Neuron (in vitro differentiated cells): ENCODE measurements around the gene NR5A2.

ENCODE experiments used
- H2AFZ ChIP-seq: one replicate; pipeline ENCODE4 v1.6.1; 2013; ENCODE audit warnings: low read depth, mild to moderate bottlenecking, inconsistent platforms, low read length, moderate library complexity
- H3K27me3 ChIP-seq: one replicate; pipeline ENCODE4 v1.6.1; 2013; ENCODE audit warnings: low read length; ENCODE audit not compliant: insufficient read depth
- H3K36me3 ChIP-seq: one replicate; pipeline ENCODE4 v1.6.1; 2013; ENCODE audit warnings: low read length; ENCODE audit not compliant: insufficient read depth
- H3K4me1 ChIP-seq: one replicate; pipeline ENCODE4 v1.6.1; 2013; ENCODE audit warnings: low read length; ENCODE audit not compliant: insufficient read depth
- H3K4me3 ChIP-seq: 2 replicates; pipeline ENCODE4 v1.5.1; 2013; ENCODE audit warnings: mild to moderate bottlenecking, low read length, moderate library complexity
- H3K9me3 ChIP-seq: one replicate; pipeline ENCODE4 v1.6.1; 2013; ENCODE audit warnings: low read length

Gene NR5A2

DNA sequence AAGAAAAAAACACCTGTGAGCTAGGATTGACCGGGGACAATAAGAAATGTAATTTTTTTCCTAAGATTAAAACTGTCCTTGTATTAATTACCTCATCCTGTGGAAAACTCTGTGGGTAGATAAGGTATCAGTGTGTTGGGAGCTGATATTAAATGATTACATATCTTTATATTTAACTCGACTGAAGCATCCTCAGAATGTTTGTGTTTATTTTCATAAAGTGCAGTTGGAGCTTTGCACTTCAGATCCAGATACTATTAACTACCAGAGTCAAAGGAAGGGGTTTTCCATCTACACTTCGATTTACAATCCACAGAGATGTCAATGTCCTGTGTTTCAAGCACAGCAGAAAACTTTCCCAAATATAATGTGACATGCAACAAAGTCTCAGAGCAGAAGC, 164.5 kb downstream of the NR5A2 start:
- H3K4me3 ChIP-seq: no peak overlapping the region
- no peaks in the 10 kb centered on the region for H3K27me3 ChIP-seq
- no peaks in the 10 kb centered on the region for H3K4me1 ChIP-seq
- H2AFZ ChIP-seq: no peak overlapping the region
- no peaks in the 10 kb centered on the region for H3K9me3 ChIP-seq
- no peaks in the 10 kb centered on the region for H3K36me3 ChIP-seq

DNA sequence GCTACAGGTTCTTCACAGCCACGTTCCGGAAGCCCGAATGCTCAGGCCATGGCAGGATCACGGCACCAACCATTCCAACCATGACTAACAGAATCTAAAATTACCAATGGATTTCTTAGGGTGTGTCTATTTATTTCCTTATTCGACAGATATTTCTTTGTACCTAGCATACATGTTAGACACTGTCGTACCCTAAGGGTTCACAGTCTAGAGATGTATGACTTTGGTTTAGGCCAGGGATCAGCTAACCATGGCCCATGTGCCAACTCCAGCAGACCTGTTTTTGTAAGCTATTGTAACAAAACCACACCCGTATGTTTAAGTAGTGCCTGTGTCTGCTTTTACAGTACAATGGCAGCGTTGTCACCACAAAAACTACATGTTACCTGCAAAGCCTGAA, 167.0 kb downstream of the NR5A2 start:
- no peaks in the 10 kb centered on the region for H3K4me1 ChIP-seq
- no peak overlapping the region for H3K4me3 ChIP-seq
- no peaks in the 10 kb centered on the region for H3K9me3 ChIP-seq
- no peaks in the 10 kb centered on the region for H3K36me3 ChIP-seq
- H2AFZ ChIP-seq: no peak overlapping the region
- no peaks in the 10 kb centered on the region for H3K27me3 ChIP-seq

DNA sequence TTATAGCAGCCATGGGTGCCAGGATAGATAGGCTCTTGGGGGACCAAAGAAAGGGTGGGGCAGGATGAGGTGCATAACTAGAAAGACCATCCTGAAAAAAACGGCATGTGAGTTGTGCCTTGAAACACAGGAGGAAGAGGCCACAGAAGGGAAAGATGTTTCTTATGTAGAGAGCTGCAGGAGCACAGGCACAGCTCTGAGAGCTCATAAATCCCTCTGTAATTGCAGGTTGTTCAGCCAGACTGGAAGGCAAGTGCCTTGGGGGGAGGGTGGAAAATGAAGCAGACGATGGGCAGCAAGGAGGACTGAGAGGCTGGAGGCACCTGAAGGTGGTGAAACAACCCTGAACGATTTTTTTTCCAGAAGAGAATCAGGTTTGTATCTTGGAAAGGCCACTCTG, 170.7 kb downstream of the NR5A2 start:
- H3K4me3 ChIP-seq: no peak overlapping the region
- no peak overlapping the region for H2AFZ ChIP-seq
- H3K27me3 ChIP-seq: no peaks in the 10 kb centered on the region
- H3K36me3 ChIP-seq: no peaks in the 10 kb centered on the region
- no peaks in the 10 kb centered on the region for H3K9me3 ChIP-seq
- H3K4me1 ChIP-seq: no peaks in the 10 kb centered on the region

DNA sequence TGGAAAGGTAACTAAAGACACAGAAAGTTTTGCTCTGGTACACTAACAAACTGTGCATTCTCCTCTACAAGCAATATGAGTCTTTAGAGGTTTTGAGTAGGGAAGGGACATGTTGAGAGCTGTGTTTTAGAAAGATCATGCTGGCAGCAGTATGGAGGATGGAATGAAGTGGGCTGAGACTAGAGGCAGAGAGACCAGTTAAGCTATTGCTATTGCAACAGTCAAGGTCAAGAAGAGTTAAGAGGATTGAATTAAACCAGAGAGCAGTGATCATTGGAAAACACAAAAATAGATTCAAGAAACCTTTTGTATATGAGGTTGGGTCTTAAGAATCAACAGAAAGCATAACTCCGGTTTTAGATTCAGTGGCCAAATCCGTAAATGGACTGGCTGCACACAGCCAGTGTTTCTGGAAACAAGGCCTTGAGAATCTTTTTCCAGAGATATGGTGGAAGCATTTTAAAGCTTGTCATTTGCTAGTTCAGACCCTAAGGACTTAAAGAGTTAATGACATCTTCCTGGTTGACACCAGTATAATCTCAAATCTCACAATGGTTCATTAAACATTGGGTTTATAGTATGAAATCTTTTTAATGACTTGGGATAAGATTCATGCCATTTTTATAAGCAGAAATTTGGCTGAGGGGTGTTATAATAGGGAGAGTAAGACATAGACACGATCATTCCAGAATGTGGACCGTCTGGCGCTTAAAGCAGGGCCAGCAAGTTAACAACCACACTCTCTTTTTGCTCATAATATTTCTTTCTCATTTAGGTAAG, 177.9 kb downstream of the NR5A2 start:
- no peak overlapping the region for H2AFZ ChIP-seq
- no peak overlapping the region for H3K4me3 ChIP-seq
- H3K36me3 ChIP-seq: no peaks in the 10 kb centered on the region
- no peaks in the 10 kb centered on the region for H3K27me3 ChIP-seq
- no peaks in the 10 kb centered on the region for H3K9me3 ChIP-seq
- H3K4me1 ChIP-seq: no peaks in the 10 kb centered on the region

DNA sequence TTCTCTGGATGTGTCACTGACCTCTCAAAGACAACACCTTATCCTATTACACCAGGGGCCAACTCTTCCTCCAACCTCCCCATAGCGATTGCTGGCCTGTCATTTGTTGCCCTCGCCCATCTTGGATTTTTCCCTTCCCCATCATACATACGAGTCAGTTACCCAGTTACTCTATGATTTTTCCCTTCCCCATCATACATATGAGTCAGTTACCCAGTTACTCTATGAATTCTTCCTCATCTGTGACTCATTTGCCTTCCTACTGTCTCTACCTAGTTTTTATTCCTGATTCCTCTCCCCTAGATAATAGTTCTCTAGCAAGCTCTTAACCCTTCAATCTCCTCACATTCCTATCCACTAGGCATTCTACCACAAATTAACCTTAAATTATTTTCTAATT, 178.8 kb downstream of the NR5A2 start:
- H3K27me3 ChIP-seq: no peaks in the 10 kb centered on the region
- no peak overlapping the region for H2AFZ ChIP-seq
- H3K4me3 ChIP-seq: no peak overlapping the region
- no peaks in the 10 kb centered on the region for H3K4me1 ChIP-seq
- no peaks in the 10 kb centered on the region for H3K9me3 ChIP-seq
- no peaks in the 10 kb centered on the region for H3K36me3 ChIP-seq

DNA sequence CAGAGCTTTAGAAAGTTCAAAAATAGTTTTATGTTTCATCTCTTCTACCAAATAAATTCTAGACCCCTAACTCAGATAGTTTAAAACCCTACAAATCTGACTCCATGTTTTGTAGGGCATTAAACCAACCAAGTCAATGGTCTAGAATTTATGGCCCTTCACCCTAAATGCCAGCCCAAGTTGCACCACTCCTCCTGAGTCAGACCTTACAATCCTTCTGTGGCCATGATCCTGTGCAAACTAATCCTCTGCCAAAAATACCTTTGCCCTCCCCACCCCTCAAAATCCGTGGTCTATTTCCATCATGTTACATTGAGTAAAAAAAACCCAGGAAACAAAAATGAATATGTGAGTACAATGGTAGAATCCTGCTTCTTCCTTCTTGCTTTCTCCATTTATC, 179.3 kb downstream of the NR5A2 start:
- H2AFZ ChIP-seq: no peak overlapping the region
- H3K4me1 ChIP-seq: no peaks in the 10 kb centered on the region
- H3K9me3 ChIP-seq: no peaks in the 10 kb centered on the region
- no peaks in the 10 kb centered on the region for H3K36me3 ChIP-seq
- H3K27me3 ChIP-seq: no peaks in the 10 kb centered on the region
- no peak overlapping the region for H3K4me3 ChIP-seq

DNA sequence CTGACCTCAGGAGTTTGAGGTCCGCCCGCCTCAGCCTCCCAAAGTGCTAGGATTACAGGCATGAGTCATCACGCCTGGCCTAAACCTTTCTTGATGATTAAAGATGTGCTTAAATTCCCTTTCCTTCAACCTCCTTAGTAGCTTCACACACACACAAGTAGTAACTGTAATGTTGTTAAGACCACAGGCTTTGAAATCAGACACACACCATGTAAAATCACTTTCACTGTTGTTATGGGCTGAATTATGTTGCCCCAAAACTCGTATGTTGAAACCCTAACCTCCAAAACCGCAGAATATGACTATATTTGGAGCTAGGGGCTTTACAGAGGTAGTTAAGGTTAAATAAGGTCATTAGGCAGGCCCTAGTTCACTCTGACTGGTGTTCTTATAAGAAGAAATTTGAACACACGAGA, 180.2 kb downstream of the NR5A2 start:
- H3K4me3 ChIP-seq: no peak overlapping the region
- H3K9me3 ChIP-seq: no peaks in the 10 kb centered on the region
- H2AFZ ChIP-seq: no peak overlapping the region
- H3K27me3 ChIP-seq: no peaks in the 10 kb centered on the region
- H3K4me1 ChIP-seq: no peaks in the 10 kb centered on the region
- no peaks in the 10 kb centered on the region for H3K36me3 ChIP-seq

DNA sequence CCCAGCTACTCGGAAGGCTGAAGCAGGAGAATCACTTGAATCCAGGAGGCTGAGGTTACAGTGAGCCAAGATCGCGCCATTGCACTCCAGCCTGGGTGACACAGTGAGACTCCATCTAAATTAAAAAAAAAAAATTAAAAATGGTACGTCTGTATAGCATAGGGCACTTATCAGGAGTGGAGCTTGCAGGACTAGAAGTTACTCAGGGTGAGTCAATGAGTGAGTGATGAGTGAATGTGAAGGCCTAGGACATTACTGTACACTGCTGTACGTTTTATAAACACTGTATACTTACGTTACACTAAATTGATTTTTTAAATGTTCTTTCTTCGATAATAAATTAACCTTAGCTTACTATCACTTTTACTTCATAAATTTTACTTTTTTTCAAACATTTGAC, 183.6 kb downstream of the NR5A2 start:
- Histone ChIP-seq H3K9me3 (peaks cover 6% of the 10 kb centered on the region), H2AFZ (no peak overlapping the region), H3K4me1 (no peaks in the 10 kb centered on the region), H3K36me3 (no peaks in the 10 kb centered on the region), H3K27me3 (no peaks in the 10 kb centered on the region), H3K4me3 (no peak overlapping the region)

DNA sequence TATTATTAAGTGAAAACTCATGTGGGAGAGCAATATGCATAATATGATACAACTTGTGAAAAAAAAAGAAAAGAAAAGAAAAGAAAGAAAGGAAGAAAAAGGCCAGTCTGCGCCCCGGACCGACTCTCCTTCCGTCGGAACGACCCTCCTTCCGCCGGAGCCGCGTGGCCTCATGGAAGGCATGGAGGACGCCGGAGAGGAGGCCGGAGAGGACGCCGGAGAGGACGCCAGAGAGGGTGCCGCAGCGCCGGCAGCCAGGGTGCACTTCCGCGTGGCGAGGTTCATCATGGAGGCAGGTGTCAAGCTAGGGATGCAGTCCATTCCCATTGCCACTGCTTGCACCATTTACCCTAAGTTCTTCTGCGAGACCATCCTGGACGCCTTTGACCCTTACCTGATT, 185.9 kb downstream of the NR5A2 start:
- H3K4me3 ChIP-seq: no peak overlapping the region
- no peaks in the 10 kb centered on the region for H3K27me3 ChIP-seq
- no peaks in the 10 kb centered on the region for H3K36me3 ChIP-seq
- H3K4me1 ChIP-seq: no peaks in the 10 kb centered on the region
- peaks cover 6% of the 10 kb centered on the region for H3K9me3 ChIP-seq
- no peak overlapping the region for H2AFZ ChIP-seq

DNA sequence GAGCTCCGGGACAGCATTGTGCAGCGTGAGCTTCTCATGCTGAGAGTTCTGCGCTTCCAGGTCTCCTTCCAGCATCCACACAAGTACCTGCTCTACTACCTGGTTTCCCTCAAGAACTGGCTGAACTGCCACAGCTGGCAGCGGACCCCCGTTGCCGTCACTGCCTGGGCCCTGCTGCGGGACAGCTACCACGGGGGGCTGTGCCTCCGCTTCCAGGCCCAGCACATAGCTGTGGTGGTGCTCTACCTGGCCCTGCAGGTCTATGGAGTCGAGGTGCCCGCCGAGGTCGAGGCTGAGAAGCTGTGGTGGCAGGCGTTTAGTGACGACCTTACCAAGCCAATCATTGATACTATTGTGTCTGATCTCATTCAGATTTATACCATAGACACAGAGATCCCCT, 186.4 kb downstream of the NR5A2 start:
- Histone ChIP-seq H2AFZ (no peak overlapping the region), H3K4me3 (no peak overlapping the region), H3K4me1 (no peaks in the 10 kb centered on the region), H3K27me3 (no peaks in the 10 kb centered on the region), H3K36me3 (no peaks in the 10 kb centered on the region), H3K9me3 (peaks cover 6% of the 10 kb centered on the region)

DNA sequence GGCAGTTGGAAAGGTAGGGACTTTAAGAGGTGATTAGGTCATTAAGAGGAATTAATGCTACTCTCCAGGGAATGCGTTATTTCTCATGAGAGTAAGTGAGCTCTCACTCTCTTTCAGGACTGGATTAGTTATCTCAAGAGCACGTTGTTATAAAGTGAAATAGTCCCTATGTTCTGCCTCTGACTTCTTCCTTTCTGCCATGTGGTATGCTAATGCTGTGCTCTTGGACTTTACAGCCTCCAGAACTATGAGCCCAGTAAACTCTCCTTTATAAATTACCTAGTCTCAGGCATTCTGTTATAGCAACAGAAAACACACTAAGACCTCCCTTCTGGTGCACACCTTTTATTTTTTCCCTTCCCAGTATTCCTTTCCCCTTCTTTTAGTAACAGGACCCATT, 187.8 kb downstream of the NR5A2 start:
- no peak overlapping the region for H3K4me3 ChIP-seq
- no peaks in the 10 kb centered on the region for H3K36me3 ChIP-seq
- H2AFZ ChIP-seq: no peak overlapping the region
- H3K27me3 ChIP-seq: no peaks in the 10 kb centered on the region
- H3K4me1 ChIP-seq: no peaks in the 10 kb centered on the region
- peaks cover 6% of the 10 kb centered on the region for H3K9me3 ChIP-seq

DNA sequence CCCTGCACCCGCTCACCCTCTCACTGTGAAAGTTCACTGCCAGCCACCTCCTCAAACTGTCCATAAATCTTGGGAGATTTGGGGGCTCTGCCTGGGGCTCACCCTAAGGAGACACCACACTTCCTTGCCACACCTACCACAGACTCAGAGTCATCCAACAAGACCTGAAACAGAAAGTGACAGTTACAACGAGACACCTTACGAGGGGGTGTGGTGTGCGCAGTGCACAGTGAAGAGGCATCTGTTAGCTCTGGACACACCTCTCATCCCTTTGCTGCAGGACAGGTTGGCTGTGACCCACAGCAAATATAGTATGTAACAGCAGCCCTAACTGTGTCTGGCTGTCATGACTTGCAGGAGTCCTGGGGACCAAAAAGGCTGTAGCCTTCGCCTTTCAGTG, 190.2 kb downstream of the NR5A2 start:
- Histone ChIP-seq H3K27me3 (no peaks in the 10 kb centered on the region), H3K4me3 (no peak overlapping the region), H2AFZ (no peak overlapping the region), H3K36me3 (no peaks in the 10 kb centered on the region), H3K9me3 (peaks cover 6% of the 10 kb centered on the region), H3K4me1 (no peaks in the 10 kb centered on the region)

DNA sequence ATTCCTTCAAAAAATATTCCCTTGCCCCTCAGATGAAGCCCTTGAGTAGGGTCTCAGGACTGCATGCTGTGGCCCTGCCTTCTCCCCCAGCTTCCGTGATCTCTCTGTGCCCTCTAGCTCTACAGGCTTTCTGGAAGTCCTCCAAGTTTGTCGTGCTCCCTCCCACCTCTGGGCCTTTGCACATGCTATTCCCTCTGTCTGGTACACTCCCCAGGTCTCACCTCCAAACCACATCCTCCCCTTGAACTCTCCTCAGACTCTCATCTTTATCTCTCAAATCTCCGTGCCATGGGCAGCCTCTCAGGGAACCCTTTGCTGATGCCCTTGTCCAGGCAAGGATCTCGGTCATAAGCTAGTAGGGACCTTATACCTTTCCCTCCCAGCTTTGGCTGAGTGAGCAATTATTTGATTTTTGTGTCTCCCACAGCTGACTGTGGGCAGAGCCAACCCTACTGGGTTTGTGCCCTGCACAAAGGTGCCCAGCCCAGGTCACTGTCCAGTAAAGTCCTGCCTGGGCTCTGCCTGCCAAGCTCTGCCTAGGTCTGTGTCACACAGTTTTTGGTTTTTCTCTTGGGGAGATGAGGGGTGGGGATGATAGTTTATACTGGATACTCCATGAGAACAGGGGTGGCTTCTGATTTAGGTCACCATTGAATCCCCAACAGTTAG, 194.2 kb downstream of the NR5A2 start:
- Histone ChIP-seq H3K4me1 (peaks cover 9% of the 10 kb centered on the region), H2AFZ (no peak overlapping the region), H3K9me3 (no peaks in the 10 kb centered on the region), H3K36me3 (no peaks in the 10 kb centered on the region), H3K4me3 (no peak overlapping the region), H3K27me3 (no peaks in the 10 kb centered on the region)

DNA sequence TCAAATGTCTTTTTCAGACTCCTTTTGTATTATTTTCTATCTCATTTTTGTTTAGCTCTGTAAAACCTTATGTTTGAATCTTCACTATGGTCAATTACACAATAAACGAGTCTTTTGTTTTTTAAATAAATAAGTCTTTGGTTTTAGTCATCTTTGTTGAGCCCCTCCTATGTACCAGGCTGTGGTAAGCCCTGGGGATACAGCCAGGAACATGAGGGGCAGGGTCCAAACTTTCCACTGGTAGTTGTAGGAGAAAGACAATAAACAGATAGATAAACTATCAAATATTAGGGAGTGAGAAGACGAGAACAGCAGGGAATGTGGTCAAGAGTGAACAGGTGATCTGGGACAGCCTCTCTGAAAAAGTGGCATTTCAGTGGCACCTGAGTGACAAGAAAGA, 195.7 kb downstream of the NR5A2 start:
- no peak overlapping the region for H2AFZ ChIP-seq
- H3K27me3 ChIP-seq: no peaks in the 10 kb centered on the region
- H3K4me1 ChIP-seq: peaks cover 19% of the 10 kb centered on the region
- H3K4me3 ChIP-seq: no peak overlapping the region
- H3K36me3 ChIP-seq: no peaks in the 10 kb centered on the region
- H3K9me3 ChIP-seq: no peaks in the 10 kb centered on the region
